Measurements from ENCODE around the gene HAPSTR1. TPM values are rescaled to one million over a fixed set of nuclear protein-coding genes. Genes with fewer than 3 reads are reported as not detected.
"Not testable (repeated sequence)": the region's sequence is repeated elsewhere in the genome, so short reads cannot be mapped to it uniquely, and the experiment has no call there.

The HAPSTR1 gene
- polyA plus RNA-seq, 1 donor (not counting 4 experiments of a cell fraction or from before 2014, with no cell fraction given), result 46.5 TPM

DNA sequence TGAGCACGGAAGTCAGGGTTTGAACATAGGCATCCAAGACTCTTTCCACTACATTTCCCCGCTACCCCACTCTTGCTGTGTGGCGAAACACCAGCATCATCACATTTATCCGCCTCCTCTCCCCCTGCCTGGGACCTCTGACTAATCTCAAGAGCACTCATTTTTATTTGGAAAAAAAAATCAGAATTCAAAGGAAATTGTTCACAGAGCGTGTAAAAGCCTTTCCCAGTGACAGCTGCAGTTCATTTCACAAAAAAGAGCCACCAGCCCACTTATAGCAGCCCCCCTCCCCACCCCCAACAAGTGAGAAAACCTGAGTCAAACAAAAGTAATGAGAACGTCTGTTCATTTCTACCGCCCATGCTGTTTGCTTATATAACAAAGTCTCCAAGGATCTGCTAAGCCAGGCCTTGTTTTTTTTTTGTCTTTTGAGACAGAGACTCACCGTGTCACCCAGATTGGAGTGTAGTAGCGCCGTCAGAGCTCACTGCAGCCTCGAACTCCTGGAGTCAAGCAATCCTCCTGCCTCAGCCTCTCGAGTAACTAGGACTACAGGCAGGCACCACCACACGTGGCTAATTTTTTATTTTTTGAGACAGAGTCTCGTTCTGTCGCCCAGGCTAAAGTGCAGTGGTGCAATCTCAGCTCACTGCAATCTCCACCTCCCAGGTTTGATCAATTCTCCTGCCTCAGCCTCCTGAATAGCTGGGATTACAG, 48.3 kb upstream of the HAPSTR1 start:
- H4K20me1 ChIP-seq (ENCODE audit: control insufficient read depth, extremely low read depth, insufficient read depth, low read length), result no peaks in the 10 kb centered on the region
- no peak for DNase-seq (ENCODE audit: low read depth, low spot score)
- no peaks in the 10 kb centered on the region for H3K9me3 ChIP-seq (ENCODE audit: control insufficient read depth, low read depth, low read length)
- no peak overlapping the region for H3K9ac ChIP-seq (ENCODE audit: control insufficient read depth, extremely low read depth, insufficient read depth, low read length)
- no peaks in the 10 kb centered on the region for H3K79me2 ChIP-seq (ENCODE audit: control insufficient read depth, insufficient read depth, low read length)
- peaks cover 12% of the 10 kb centered on the region for H3K4me1 ChIP-seq (ENCODE audit: control insufficient read depth, extremely low read depth, insufficient read depth, low read length)
- TF ChIP-seq EZH2 (IDR thresholded peaks at IDR 0.05; ENCODE audit: low read length), result no peak
- TF ChIP-seq, protein P1, sequence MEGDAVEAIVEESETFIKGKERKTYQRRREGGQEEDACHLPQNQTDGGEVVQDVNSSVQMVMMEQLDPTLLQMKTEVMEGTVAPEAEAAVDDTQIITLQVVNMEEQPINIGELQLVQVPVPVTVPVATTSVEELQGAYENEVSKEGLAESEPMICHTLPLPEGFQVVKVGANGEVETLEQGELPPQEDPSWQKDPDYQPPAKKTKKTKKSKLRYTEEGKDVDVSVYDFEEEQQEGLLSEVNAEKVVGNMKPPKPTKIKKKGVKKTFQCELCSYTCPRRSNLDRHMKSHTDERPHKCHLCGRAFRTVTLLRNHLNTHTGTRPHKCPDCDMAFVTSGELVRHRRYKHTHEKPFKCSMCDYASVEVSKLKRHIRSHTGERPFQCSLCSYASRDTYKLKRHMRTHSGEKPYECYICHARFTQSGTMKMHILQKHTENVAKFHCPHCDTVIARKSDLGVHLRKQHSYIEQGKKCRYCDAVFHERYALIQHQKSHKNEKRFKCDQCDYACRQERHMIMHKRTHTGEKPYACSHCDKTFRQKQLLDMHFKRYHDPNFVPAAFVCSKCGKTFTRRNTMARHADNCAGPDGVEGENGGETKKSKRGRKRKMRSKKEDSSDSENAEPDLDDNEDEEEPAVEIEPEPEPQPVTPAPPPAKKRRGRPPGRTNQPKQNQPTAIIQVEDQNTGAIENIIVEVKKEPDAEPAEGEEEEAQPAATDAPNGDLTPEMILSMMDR (optimal IDR thresholded peaks at IDR 0.05 in 1 of 3, IDR thresholded peaks at IDR 0.05 in 1 of 3, conservative IDR thresholded peaks at IDR 0.05 in 1 of 3; ENCODE audit: extremely low read depth in 1 of 3, insufficient read depth in 2 of 3, low read length in 3 of 3), result no peak
- no peak for FAIRE-seq
- H2AFZ ChIP-seq (ENCODE audit: control insufficient read depth, low read length), result no peak overlapping the region
- H3K27me3 ChIP-seq (ENCODE audit: control insufficient read depth, extremely low read depth, insufficient read depth, low read length), result no peaks in the 10 kb centered on the region
- dilution Hi-C loops (cut with MboI; ENCODE audit: extremely low pct_ligation_motif_present, low sequenced_read_pairs), result no loop called here
- H3K4me3 ChIP-seq (ENCODE audit: control insufficient read depth in 2 of 3, extremely low read depth in 1 of 3, insufficient read depth in 2 of 3, low read depth in 1 of 3, low read length in 3 of 3), result no peak overlapping the region
- no peaks in the 10 kb centered on the region for H3K9me1 ChIP-seq (ENCODE audit: control insufficient read depth, extremely low read depth, insufficient read depth, low read length)
- H3K4me2 ChIP-seq (ENCODE audit: control insufficient read depth, extremely low read depth, insufficient read depth, low read depth, low read length), result no peak overlapping the region
- H3K27ac ChIP-seq (ENCODE audit: control insufficient read depth, insufficient read depth, low read length), result no peak overlapping the region
- H3K36me3 ChIP-seq (ENCODE audit: control insufficient read depth in 2 of 2, extremely low read depth in 1 of 2, insufficient read depth in 2 of 2, low read length in 2 of 2), result no peaks in the 10 kb centered on the region

DNA sequence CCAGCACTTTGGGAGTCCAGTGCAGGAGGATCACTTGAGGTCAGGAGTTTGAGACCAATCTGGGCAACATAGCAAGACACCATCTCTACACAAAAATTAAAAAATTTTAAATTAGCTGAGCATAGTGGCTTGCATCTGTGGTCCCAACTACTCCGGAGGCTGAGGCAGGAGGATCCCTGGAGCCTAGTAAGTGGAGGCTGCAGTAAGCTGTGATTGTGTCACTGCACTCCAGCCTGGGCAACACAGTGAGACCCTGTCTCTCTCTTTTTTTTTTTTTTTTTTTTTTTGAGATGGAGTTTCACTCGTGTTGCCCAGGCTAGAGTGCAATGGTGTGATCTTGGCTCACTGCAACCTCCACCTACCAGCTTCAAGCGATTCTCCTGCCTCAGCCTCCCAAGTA, 45.9 kb upstream of the HAPSTR1 start:
- H3K9ac ChIP-seq (ENCODE audit: control insufficient read depth, extremely low read depth, insufficient read depth, low read length); H3K36me3 ChIP-seq (ENCODE audit: control insufficient read depth in 2 of 2, extremely low read depth in 1 of 2, insufficient read depth in 2 of 2, low read length in 2 of 2); H3K4me2 ChIP-seq (ENCODE audit: control insufficient read depth, extremely low read depth, insufficient read depth, low read depth, low read length); H4K20me1 ChIP-seq (ENCODE audit: control insufficient read depth, extremely low read depth, insufficient read depth, low read length); H3K27me3 ChIP-seq (ENCODE audit: control insufficient read depth, extremely low read depth, insufficient read depth, low read length); H3K9me3 ChIP-seq (ENCODE audit: control insufficient read depth, low read depth, low read length); H3K9me1 ChIP-seq (ENCODE audit: control insufficient read depth, extremely low read depth, insufficient read depth, low read length); H3K27ac ChIP-seq (ENCODE audit: control insufficient read depth, insufficient read depth, low read length); FAIRE-seq; H2AFZ ChIP-seq (ENCODE audit: control insufficient read depth, low read length); H3K4me3 ChIP-seq (ENCODE audit: control insufficient read depth in 2 of 3, extremely low read depth in 1 of 3, insufficient read depth in 2 of 3, low read depth in 1 of 3, low read length in 3 of 3); DNase-seq (ENCODE audit: low read depth, low spot score); H3K79me2 ChIP-seq (ENCODE audit: control insufficient read depth, insufficient read depth, low read length); dilution Hi-C loops (cut with MboI; ENCODE audit: extremely low pct_ligation_motif_present, low sequenced_read_pairs): not testable (repeated sequence)
- H3K4me1 ChIP-seq (ENCODE audit: control insufficient read depth, extremely low read depth, insufficient read depth, low read length), result peaks cover 16% of the 10 kb centered on the region

DNA sequence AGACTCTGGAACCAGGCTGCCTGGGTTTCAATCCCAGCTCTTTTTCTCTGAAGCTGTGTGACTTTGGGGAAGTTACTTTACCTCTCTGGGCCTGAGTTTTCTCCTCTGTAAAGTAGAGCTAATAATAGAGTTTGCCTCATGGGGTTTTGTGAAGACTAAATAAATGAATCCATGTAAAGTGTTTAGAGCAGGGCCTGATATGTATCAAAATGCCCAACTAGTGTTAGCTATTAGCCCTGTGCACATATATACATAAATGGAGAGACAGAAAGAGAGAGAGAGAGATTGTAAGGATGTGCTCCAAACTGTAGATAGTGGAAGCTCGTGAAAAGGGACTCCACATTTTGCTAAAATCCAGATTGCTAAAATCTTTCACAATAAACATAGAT, 44.8 kb upstream of the HAPSTR1 start:
- Histone ChIP-seq H3K4me3 (ENCODE audit: control insufficient read depth in 2 of 3, extremely low read depth in 1 of 3, insufficient read depth in 2 of 3, low read depth in 1 of 3, low read length in 3 of 3) (no peak overlapping the region), H3K4me1 (ENCODE audit: control insufficient read depth, extremely low read depth, insufficient read depth, low read length) (peaks cover 16% of the 10 kb centered on the region), H3K27me3 (ENCODE audit: control insufficient read depth, extremely low read depth, insufficient read depth, low read length) (no peaks in the 10 kb centered on the region), H3K27ac (ENCODE audit: control insufficient read depth, insufficient read depth, low read length) (no peak overlapping the region), H3K9me3 (ENCODE audit: control insufficient read depth, low read depth, low read length) (no peaks in the 10 kb centered on the region), H3K36me3 (ENCODE audit: control insufficient read depth in 2 of 2, extremely low read depth in 1 of 2, insufficient read depth in 2 of 2, low read length in 2 of 2) (no peaks in the 10 kb centered on the region), H2AFZ (ENCODE audit: control insufficient read depth, low read length) (no peak overlapping the region), H3K4me2 (ENCODE audit: control insufficient read depth, extremely low read depth, insufficient read depth, low read depth, low read length) (no peak overlapping the region), H3K9me1 (ENCODE audit: control insufficient read depth, extremely low read depth, insufficient read depth, low read length) (no peaks in the 10 kb centered on the region), H3K79me2 (ENCODE audit: control insufficient read depth, insufficient read depth, low read length) (no peaks in the 10 kb centered on the region), H3K9ac (ENCODE audit: control insufficient read depth, extremely low read depth, insufficient read depth, low read length) (no peak overlapping the region), H4K20me1 (ENCODE audit: control insufficient read depth, extremely low read depth, insufficient read depth, low read length) (no peaks in the 10 kb centered on the region)
- no peak for DNase-seq (ENCODE audit: low read depth, low spot score)
- no peak for TF ChIP-seq EZH2 (IDR thresholded peaks at IDR 0.05; ENCODE audit: low read length)
- TF ChIP-seq, protein P1 (optimal IDR thresholded peaks at IDR 0.05 in 1 of 3, IDR thresholded peaks at IDR 0.05 in 1 of 3, conservative IDR thresholded peaks at IDR 0.05 in 1 of 3; ENCODE audit: extremely low read depth in 1 of 3, insufficient read depth in 2 of 3, low read length in 3 of 3), result no peak
- dilution Hi-C loops (cut with MboI; ENCODE audit: extremely low pct_ligation_motif_present, low sequenced_read_pairs), result no loop called here
- FAIRE-seq, result no peak
